ENCODE measurements around the gene SMIM10L2A.

Gene SMIM10L2A

DNA sequence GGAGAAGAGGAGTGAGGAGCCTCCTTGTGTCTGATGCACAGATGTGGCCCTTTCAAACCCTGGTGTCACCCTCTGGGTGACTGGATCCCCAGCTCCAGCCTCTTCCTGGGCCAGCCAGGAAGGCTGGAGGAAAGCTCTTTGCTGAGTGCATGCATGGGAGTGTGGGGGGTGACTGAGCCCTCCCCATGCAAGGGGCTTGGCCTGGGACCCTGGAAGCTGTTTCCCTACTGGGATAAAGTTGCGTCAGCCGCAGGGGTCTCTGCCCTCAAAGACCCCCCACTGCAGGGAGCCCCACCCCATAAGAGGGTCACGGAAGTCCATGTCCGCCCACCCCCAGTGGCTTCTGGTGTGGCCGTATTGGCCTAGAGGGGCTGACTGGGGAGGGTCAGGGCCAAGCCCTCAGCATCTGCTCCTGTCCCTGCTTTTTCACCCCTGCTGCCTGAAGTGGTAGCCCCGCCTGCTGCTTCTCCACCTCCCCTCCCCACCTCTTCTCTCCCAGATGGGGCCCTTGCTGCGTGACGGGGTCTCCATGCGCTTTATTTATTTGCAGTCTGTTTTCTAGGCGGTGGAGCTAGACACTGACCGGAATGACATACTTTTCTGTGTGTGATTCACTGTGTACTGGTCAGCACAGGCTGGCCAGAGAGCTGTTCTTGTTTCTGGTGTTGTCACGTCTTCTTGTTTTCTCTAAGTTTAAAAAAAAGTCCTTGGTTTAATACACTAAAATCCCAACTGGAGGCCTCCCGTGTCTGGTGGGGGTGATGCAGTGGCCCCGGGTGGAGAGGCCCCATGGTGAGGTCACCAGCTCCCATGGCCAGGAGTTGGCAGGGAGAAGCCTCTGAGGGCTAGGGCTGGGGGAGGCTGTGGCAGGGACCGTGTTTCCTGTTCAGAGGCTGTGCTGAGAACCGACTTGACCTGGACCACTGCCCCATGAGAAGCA lies 3.6 kb downstream of the SMIM10L2A start:
- no peak for TF ChIP-seq YY1 (IDR thresholded peaks at IDR 0.05; ENCODE audit: low read depth)
- no peak for TF ChIP-seq EGR1 (IDR thresholded peaks at IDR 0.05)
- no peak for TF ChIP-seq CREB1 (IDR thresholded peaks at IDR 0.05; ENCODE audit: low read depth)
- TF ChIP-seq TEAD4 (IDR thresholded peaks at IDR 0.05): no peak
- TF ChIP-seq NFIC (IDR thresholded peaks at IDR 0.05): no peak
- TF ChIP-seq, protein P1, sequence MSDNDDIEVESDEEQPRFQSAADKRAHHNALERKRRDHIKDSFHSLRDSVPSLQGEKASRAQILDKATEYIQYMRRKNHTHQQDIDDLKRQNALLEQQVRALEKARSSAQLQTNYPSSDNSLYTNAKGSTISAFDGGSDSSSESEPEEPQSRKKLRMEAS (IDR thresholded peaks at IDR 0.05): no peak
- TF ChIP-seq EP300 (IDR thresholded peaks at IDR 0.05; ENCODE audit: borderline replicate concordance): no peak
- no peak for TF ChIP-seq FOXM1 (IDR thresholded peaks at IDR 0.05; ENCODE audit: borderline replicate concordance, low read depth)
- TF ChIP-seq ZBTB7A (IDR thresholded peaks at IDR 0.05; ENCODE audit: low read depth): no peak
- no peak for TF ChIP-seq TAF1 (IDR thresholded peaks at IDR 0.05; ENCODE audit: low read depth)
- TF ChIP-seq, protein P2, sequence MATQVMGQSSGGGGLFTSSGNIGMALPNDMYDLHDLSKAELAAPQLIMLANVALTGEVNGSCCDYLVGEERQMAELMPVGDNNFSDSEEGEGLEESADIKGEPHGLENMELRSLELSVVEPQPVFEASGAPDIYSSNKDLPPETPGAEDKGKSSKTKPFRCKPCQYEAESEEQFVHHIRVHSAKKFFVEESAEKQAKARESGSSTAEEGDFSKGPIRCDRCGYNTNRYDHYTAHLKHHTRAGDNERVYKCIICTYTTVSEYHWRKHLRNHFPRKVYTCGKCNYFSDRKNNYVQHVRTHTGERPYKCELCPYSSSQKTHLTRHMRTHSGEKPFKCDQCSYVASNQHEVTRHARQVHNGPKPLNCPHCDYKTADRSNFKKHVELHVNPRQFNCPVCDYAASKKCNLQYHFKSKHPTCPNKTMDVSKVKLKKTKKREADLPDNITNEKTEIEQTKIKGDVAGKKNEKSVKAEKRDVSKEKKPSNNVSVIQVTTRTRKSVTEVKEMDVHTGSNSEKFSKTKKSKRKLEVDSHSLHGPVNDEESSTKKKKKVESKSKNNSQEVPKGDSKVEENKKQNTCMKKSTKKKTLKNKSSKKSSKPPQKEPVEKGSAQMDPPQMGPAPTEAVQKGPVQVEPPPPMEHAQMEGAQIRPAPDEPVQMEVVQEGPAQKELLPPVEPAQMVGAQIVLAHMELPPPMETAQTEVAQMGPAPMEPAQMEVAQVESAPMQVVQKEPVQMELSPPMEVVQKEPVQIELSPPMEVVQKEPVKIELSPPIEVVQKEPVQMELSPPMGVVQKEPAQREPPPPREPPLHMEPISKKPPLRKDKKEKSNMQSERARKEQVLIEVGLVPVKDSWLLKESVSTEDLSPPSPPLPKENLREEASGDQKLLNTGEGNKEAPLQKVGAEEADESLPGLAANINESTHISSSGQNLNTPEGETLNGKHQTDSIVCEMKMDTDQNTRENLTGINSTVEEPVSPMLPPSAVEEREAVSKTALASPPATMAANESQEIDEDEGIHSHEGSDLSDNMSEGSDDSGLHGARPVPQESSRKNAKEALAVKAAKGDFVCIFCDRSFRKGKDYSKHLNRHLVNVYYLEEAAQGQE (IDR thresholded peaks at IDR 0.05; ENCODE audit: low read depth): no peak
- TF ChIP-seq, protein P3, sequence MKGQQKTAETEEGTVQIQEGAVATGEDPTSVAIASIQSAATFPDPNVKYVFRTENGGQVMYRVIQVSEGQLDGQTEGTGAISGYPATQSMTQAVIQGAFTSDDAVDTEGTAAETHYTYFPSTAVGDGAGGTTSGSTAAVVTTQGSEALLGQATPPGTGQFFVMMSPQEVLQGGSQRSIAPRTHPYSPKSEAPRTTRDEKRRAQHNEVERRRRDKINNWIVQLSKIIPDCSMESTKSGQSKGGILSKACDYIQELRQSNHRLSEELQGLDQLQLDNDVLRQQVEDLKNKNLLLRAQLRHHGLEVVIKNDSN (IDR thresholded peaks at IDR 0.05): no peak

DNA sequence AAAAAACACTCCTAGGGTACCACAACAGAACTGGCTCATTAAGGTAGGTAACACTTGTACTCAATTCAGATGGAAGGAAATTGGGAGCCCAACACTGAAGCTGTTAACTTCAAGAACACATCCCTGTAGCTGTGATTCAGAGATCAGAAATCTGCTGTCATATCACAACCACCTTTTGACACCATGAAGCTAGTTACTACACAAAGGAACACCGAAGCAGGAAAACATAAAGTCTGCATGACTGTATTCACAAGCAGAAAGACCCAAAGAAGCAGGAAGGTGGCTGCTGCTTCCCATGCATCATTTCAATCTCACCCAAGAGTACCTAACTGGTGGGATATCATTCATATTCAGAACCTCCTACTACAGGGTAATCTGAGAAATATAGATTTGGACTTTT lies 7.7 kb downstream of the SMIM10L2A start:
- TF ChIP-seq EP300 (IDR thresholded peaks at IDR 0.05; ENCODE audit: borderline replicate concordance): no peak
- no peak for TF ChIP-seq TCF12 (IDR thresholded peaks at IDR 0.05; ENCODE audit: low read depth)
- TF ChIP-seq NFIC (IDR thresholded peaks at IDR 0.05): no peak
- no peak for TF ChIP-seq FOXM1 (IDR thresholded peaks at IDR 0.05; ENCODE audit: borderline replicate concordance, low read depth)
- TF ChIP-seq, protein P3 (IDR thresholded peaks at IDR 0.05): no peak
- TF ChIP-seq, protein P2 (IDR thresholded peaks at IDR 0.05; ENCODE audit: low read depth): no peak
- no peak for TF ChIP-seq YY1 (IDR thresholded peaks at IDR 0.05; ENCODE audit: low read depth)
- TF ChIP-seq, protein P1 (IDR thresholded peaks at IDR 0.05): no peak
- no peak for TF ChIP-seq CEBPB (IDR thresholded peaks at IDR 0.05)
- no peak for TF ChIP-seq ZBTB7A (IDR thresholded peaks at IDR 0.05; ENCODE audit: low read depth)
- no peak for TF ChIP-seq TEAD4 (IDR thresholded peaks at IDR 0.05)

DNA sequence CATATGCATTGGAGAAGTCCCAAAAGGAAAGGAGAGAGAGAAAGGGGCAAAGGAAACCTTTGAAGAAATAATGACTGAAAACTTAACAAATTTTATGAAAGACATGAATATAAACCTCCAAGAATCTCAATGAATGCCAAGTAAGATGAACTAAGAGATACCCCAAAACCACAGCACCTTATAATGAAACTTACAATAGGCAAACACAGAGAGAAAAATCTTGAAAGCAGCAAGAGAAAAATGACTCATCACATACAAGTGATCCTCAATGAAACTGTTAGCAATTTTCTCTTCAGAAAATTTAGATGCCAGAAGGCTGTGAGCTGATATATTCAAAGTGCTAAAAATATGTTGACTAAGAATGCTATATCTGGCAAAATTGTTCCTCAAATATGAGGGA lies 10.1 kb downstream of the SMIM10L2A start:
- TF ChIP-seq, protein P3 (IDR thresholded peaks at IDR 0.05): no peak
- TF ChIP-seq CEBPB (IDR thresholded peaks at IDR 0.05) (no peak), NFIC (IDR thresholded peaks at IDR 0.05) (no peak), TCF12 (IDR thresholded peaks at IDR 0.05; ENCODE audit: low read depth) (no peak), TEAD4 (IDR thresholded peaks at IDR 0.05) (no peak), CREB1 (IDR thresholded peaks at IDR 0.05; ENCODE audit: low read depth) (no peak), TAF1 (IDR thresholded peaks at IDR 0.05; ENCODE audit: low read depth) (no peak), ZBTB7A (IDR thresholded peaks at IDR 0.05; ENCODE audit: low read depth) (no peak), RAD21 (IDR thresholded peaks at IDR 0.05; ENCODE audit: low read depth) (no peak), EP300 (IDR thresholded peaks at IDR 0.05; ENCODE audit: borderline replicate concordance) (no peak)
- TF ChIP-seq, protein P2 (IDR thresholded peaks at IDR 0.05; ENCODE audit: low read depth): no peak
